GM23248 (cell line): ENCODE data around the gene KRTAP17-1.

ENCODE experiments used
- EZH2 ChIP-seq: fragments of 200-600 bp; sonication (generic); IDR thresholded peaks from 2 replicates; pipeline ENCODE4 v1.6.1; 2018; ENCODE audit warnings: antibody characterized with exemption, mild to moderate bottlenecking; ENCODE audit not compliant: insufficient read depth, poor library complexity, severe bottlenecking
- EZH2phosphoT487 ChIP-seq: fragments of 200-600 bp; sonication (generic); IDR thresholded peaks from 2 replicates; pipeline ENCODE4 v1.6.1; 2018; ENCODE audit warnings: antibody characterized with exemption, moderate library complexity, mild to moderate bottlenecking, low read depth; ENCODE audit not compliant: insufficient read depth

GRCh38 chr17:41327411-41328120, 12.1 kb upstream of the KRTAP17-1 start:
- TF ChIP-seq EZH2 (no peak), EZH2phosphoT487 (no peak)
